Neutrophil (primary cell): ENCODE data around the gene SLC9A5.

Source experiments
- H3K27ac ChIP-seq: fragments of 200-600 bp; sonication (generic); 2 replicates; pipeline ENCODE4 v1.5.1; 2016; ENCODE audit warnings: mild to moderate bottlenecking, moderate library complexity
- H3K27me3 ChIP-seq: fragments of 200-600 bp; sonication (generic); 2 replicates; pipeline ENCODE4 v1.6.0; 2016; ENCODE audit warnings: mild to moderate bottlenecking
- H3K36me3 ChIP-seq: fragments of 200-600 bp; sonication (generic); 2 replicates; pipeline ENCODE4 v1.5.1; 2017
- H3K4me1 ChIP-seq, 2 experiments: fragments of 200-600 bp in 1 of 2; sonication (generic) in 1 of 2; 1 replicate in 1 of 2; 2 replicates in 1 of 2; pipeline versions ENCODE4 v1.5.1 to v1.6.1; 2013 to 2016; ENCODE audit warnings: low read depth in 1 of 2, low read length in 1 of 2, mild to moderate bottlenecking in 1 of 2, moderate library complexity in 1 of 2; ENCODE audit not compliant: control insufficient read depth in 1 of 2, insufficient read depth in 1 of 2
- H3K4me3 ChIP-seq, 2 experiments: fragments of 200-600 bp in 1 of 2; sonication (generic) in 1 of 2; 1 replicate in 1 of 2; 2 replicates in 1 of 2; pipeline ENCODE4 v1.5.1; 2013 to 2016; ENCODE audit warnings: low read depth in 1 of 2, low read length in 1 of 2, mild to moderate bottlenecking in 1 of 2, moderate library complexity in 1 of 2
- H3K9me3 ChIP-seq: fragments of 200-600 bp; sonication (generic); 2 replicates; pipeline ENCODE4 v1.5.1; 2016
- TF ChIP-seq, protein P1 (sequence below): fragments of 200-600 bp; sonication (generic); IDR thresholded peaks from 2 replicates; pipeline ENCODE4 v1.5.1; 2016; ENCODE audit warnings: antibody characterized with exemption

The SLC9A5 gene

DNA sequence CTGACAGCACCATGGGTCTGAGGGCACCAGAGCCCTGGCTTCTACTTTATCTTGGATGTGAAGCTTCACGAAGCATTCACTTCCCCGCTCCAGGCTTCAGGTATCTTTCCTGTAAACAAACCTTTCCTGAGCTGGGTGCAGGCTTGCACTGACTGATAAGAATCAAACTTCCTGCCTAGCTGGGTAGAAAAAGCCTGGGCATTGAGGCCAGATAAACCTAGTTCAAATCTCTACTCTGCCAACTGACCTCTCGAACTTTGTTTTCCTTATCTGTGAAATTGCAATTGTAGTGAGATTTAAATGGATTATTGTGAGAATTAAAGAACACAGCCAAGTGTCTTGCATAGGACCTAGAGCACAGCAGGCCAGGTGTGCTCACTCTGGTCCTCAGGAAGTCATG is 24.8 kb upstream of the SLC9A5 start:
- peaks cover 16 to 17% of the 10 kb centered on the region in 2 experiments for H3K4me1 ChIP-seq
- no peak overlapping the region for H3K27ac ChIP-seq
- H3K4me3 ChIP-seq, result no peak overlapping the region
- H3K27me3 ChIP-seq, result no peaks in the 10 kb centered on the region
- H3K9me3 ChIP-seq, result no peaks in the 10 kb centered on the region
- H3K36me3 ChIP-seq, result peaks cover 9% of the 10 kb centered on the region
- TF ChIP-seq, protein P1, sequence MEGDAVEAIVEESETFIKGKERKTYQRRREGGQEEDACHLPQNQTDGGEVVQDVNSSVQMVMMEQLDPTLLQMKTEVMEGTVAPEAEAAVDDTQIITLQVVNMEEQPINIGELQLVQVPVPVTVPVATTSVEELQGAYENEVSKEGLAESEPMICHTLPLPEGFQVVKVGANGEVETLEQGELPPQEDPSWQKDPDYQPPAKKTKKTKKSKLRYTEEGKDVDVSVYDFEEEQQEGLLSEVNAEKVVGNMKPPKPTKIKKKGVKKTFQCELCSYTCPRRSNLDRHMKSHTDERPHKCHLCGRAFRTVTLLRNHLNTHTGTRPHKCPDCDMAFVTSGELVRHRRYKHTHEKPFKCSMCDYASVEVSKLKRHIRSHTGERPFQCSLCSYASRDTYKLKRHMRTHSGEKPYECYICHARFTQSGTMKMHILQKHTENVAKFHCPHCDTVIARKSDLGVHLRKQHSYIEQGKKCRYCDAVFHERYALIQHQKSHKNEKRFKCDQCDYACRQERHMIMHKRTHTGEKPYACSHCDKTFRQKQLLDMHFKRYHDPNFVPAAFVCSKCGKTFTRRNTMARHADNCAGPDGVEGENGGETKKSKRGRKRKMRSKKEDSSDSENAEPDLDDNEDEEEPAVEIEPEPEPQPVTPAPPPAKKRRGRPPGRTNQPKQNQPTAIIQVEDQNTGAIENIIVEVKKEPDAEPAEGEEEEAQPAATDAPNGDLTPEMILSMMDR, result no peak

DNA sequence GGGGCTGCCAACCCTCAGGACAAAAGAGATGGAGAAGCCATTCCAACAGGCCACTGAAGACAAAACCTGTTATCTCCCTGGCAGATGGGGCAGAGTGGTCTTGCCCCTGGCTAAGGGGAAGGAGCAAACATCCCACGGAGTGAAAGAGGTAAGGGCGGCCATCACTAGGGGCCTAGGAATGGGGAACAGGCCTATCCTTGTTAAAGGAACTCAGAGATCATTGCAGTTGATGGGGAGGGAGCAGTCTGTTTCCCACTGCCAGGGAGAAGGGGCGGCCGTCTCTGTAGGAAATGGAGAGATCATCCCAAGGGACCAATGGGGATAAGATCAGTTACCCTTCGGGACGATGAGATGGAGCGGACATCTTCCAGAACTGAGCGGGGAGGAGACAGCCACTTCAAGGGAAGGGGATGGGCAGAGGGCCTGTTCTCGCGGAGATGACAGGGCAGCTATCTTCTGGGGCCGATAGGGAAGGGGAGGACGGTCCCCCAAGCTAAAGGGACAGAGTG is 22.4 kb upstream of the SLC9A5 start:
- H3K27ac ChIP-seq, result peak overlapping the region; percentile 86
- TF ChIP-seq, protein P1, result no peak
- peaks cover 32% of the 10 kb centered on the region for H3K36me3 ChIP-seq
- H3K9me3 ChIP-seq, result no peaks in the 10 kb centered on the region
- H3K4me3 ChIP-seq, result peak overlapping the region; percentile 65 to 84
- peaks cover 16 to 17% of the 10 kb centered on the region in 2 experiments for H3K4me1 ChIP-seq
- no peaks in the 10 kb centered on the region for H3K27me3 ChIP-seq

DNA sequence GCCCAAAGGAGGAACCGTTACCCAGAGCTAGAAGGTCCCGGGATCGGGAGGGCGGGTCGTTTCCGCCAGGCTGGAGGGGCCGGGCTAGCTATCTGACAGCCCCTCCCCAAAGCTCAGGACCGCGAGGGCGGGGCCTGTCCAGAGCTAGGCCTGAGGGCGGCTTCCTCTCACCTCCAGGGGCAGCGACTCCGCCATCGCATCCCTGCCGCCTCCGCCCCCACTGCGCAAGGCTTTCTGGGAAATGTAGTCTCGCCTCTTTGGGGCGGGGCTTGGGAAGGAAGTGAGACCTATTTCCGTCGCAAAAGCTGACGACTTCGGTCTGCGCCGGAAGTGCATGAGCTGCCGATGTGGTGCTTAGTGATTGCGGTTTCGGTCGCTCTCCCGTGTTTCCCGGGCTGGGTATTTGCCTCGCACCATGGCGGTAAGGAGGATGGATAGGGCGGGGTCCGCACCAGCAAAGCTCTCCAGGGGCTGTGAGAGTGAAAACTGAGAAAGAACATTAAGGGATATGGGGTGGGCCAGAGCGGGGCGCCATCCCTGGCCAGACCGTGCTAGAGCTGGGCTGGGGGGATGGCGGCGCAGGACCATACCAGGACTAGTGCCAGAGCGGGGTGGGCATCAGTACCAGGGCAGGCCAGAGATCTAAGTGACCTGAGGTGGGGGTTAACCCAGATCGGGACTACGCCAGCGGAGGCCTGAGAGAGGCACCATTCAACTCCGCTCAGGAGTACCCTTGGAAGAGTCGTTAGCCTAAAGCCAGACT is 21.8 kb upstream of the SLC9A5 start, which contains the start of gene TMEM208:
Gene TMEM208, plus strand, starts transcription at position 327 of the 763 bp plus-strand sequence. Its CDS starts 89 bp downstream, at position 416.
- TF ChIP-seq, protein P1, result peak; percentile 87
- Histone ChIP-seq H3K4me3 (peak within 1 kb of the TSS; percentile 65 to 84), H3K27ac (peak within 1 kb of the TSS; percentile 86), H3K36me3 (peaks cover 39% of the 10 kb centered on the region), H3K9me3 (no peaks in the 10 kb centered on the region), H3K4me1 (peaks cover 16 to 17% of the 10 kb centered on the region in 2 experiments), H3K27me3 (no peaks in the 10 kb centered on the region)

DNA sequence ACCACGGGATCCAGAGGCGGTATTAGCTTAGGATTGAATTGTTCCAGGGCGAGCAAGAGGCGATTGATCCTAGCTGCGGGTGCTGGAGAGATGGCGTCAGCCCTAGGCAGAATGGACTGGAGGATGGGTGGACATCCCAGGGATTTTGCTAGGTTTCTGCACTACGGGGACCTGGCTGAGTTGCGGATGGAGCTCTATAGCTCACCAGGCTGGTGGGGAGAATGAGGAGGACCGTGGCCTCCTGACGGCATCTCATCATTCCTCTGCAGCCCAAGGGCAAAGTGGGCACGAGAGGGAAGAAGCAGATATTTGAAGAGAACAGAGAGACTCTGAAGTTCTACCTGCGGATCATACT is 21.2 kb upstream of the SLC9A5 start:
- TF ChIP-seq, protein P1, result no peak
- Histone ChIP-seq H3K27me3 (no peaks in the 10 kb centered on the region), H3K36me3 (peaks cover 40% of the 10 kb centered on the region)

DNA sequence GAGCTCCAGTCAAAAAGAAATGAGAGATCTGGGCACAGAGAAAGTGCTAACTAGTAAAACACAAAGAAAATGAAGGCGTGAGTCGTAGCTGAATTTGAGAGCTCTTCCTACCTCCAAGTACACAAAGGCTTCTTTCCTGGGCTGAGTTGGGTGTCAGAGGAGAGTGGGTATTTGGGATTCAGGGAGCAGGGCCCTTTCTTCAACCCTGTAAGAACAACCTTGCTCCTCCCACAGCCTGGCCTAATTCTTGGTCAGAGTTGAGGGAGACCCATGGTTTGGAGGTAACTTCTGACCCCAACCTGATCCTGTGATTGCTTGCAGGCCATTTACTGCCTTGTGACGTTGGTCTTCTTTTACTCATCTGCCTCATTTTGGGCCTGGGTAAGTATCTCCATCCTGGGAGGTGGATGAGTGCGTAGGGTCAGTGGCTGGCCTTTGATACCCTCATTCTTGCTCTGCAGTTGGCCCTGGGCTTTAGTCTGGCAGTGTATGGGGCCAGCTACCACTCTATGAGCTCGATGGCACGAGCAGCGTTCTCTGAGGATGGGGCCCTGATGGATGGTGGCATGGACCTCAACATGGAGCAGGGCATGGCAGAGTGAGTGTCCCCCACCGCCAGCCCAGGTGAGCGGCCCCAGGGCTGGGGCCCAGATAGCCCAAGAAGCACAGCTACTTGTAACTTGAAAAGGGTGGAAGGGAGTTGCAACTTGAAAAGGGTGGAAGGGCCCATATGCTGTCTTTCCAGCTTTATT is 20.6 kb upstream of the SLC9A5 start:
- H3K4me1 ChIP-seq, result peaks cover 16 to 17% of the 10 kb centered on the region in 2 experiments
- no peaks in the 10 kb centered on the region for H3K9me3 ChIP-seq
- H3K27ac ChIP-seq, result peak overlapping the region; percentile 86
- H3K4me3 ChIP-seq, result peak overlapping the region; percentile 65 to 84
- TF ChIP-seq, protein P1, result no peak
- no peaks in the 10 kb centered on the region for H3K27me3 ChIP-seq
- H3K36me3 ChIP-seq, result peaks cover 43% of the 10 kb centered on the region

More for the DNA sequence above, 21.2 kb upstream of the SLC9A5 start:
- no peaks in the 10 kb centered on the region for H3K9me3 ChIP-seq
- peak overlapping the region; percentile 65 to 84 for H3K4me3 ChIP-seq
- peaks cover 16 to 17% of the 10 kb centered on the region in 2 experiments for H3K4me1 ChIP-seq
- peak overlapping the region; percentile 86 for H3K27ac ChIP-seq
